GM12878 (cell line): ENCODE data around the gene NPAS4. TPM values are rescaled to one million over a fixed set of nuclear protein-coding genes. Genes with fewer than 3 reads are reported as not detected.

Source experiments
- ATAC-seq: fragments of 200-7000 bp; cut with Tn5 transposase; 3 replicates; pipeline ENCODE4 v1.9.1; 2020; ENCODE audit warnings: mild to moderate bottlenecking, moderate library complexity
- BruUV-seq: library from RNA; stranded (reverse); fragments of 400-500 nt; replicated peaks from 2 replicates; lab custom pipeline; 2021; lab: Mats Ljungman, UMichigan
- CTCF ChIA-PET: fragments of 300-600 bp; sonication (Branson Sonifier 250); formaldehyde crosslinking; extraction: SDS; loops from one replicate; lab custom pipeline; 2021; ENCODE audit warnings: inconsistent platforms; lab: Yijun Ruan, JAX
- POLR2A ChIA-PET: fragments of 350-600 bp; formaldehyde crosslinking; extraction: SDS; loops from one replicate; lab custom pipeline; 2021; ENCODE audit warnings: inconsistent platforms; lab: Charles Lee
- RAD21 ChIA-PET: fragments of 300-600 bp; sonication (Branson Sonifier 250); formaldehyde crosslinking; loops from one replicate; lab custom pipeline; 2023; ENCODE audit warnings: antibody characterized with exemption; ENCODE audit not compliant: unreplicated experiment; lab: Charles Lee
- SMC1A ChIA-PET: fragments of 300-600 bp; sonication (Branson Sonifier 250); formaldehyde crosslinking; loops from one replicate; lab custom pipeline; 2023; ENCODE audit not compliant: unreplicated experiment, uncharacterized antibody; lab: Charles Lee
- DNase-seq: peaks from one replicate; pipeline ENCODE4 v3.0.0-alpha.2; 2011; ENCODE audit warnings: low read depth, low spot score
- FAIRE-seq: peaks from 3 replicates; lab custom pipeline; 2011; peaks lifted over from hg19 to GRCh38; lab: Jason Lieb, UNC
- H2AFZ ChIP-seq: 2 replicates; pipeline ENCODE4 v1.6.0; 2011; ENCODE audit warnings: low read depth, low read length, control low read depth; ENCODE audit not compliant: control insufficient read depth
- H3K27ac ChIP-seq: 2 replicates; pipeline ENCODE4 v1.5.1; 2011; ENCODE audit warnings: control low read depth; ENCODE audit not compliant: control insufficient read depth, insufficient read depth
- H3K27me3 ChIP-seq, 2 experiments: replicated peaks in 1 of 2; 2 replicates each; pipeline versions ENCODE4 v1.6.0 to v1.6.1; 2011; ENCODE audit warnings: low read length in 1 of 2; ENCODE audit not compliant: control insufficient read depth in 2 of 2, insufficient read depth in 2 of 2
- H3K36me3 ChIP-seq, 2 experiments: 2 replicates each; pipeline ENCODE4 v1.5.1; 2011; ENCODE audit warnings: low read length in 1 of 2; ENCODE audit not compliant: control insufficient read depth in 2 of 2, insufficient read depth in 2 of 2
- H3K4me1 ChIP-seq: 2 replicates; pipeline ENCODE4 v1.6.1; 2011; ENCODE audit warnings: mild to moderate bottlenecking, low read length, moderate library complexity, mixed read lengths; ENCODE audit not compliant: control insufficient read depth, insufficient read depth
- H3K4me2 ChIP-seq: 2 replicates; pipeline ENCODE4 v1.6.0; 2011; ENCODE audit warnings: control low read depth; ENCODE audit not compliant: control insufficient read depth, insufficient read depth
- H3K4me3 ChIP-seq: fragments of 200-600 bp; sonication (generic); 2 replicates; pipeline ENCODE4 v1.5.1; 2016
- H3K79me2 ChIP-seq: 2 replicates; pipeline ENCODE4 v1.6.0; 2011; ENCODE audit warnings: low read length; ENCODE audit not compliant: control insufficient read depth, insufficient read depth
- H3K9ac ChIP-seq: 2 replicates; pipeline ENCODE4 v1.8.0; 2011; ENCODE audit warnings: low read length, control low read depth, mixed read lengths; ENCODE audit not compliant: control insufficient read depth, insufficient read depth
- H3K9me3 ChIP-seq: replicated peaks from 3 replicates; pipeline ENCODE4 v1.5.1; 2011; ENCODE audit warnings: mild to moderate bottlenecking, low read length; ENCODE audit not compliant: control insufficient read depth, insufficient read depth
- H4K20me1 ChIP-seq: 2 replicates; pipeline ENCODE4 v1.6.0; 2011; ENCODE audit not compliant: control insufficient read depth, insufficient read depth
- ATF3 ChIP-seq: IDR thresholded peaks from 2 replicates; pipeline ENCODE4 v1.6.1; 2011; ENCODE audit warnings: low read depth, mild to moderate bottlenecking, low read length, moderate library complexity, borderline replicate concordance; ENCODE audit errors: extremely low read depth
- BACH1 ChIP-seq: fragments of 450-650 bp; IDR thresholded peaks from 2 replicates; pipeline ENCODE4 v1.6.1; 2017; ENCODE audit warnings: mild to moderate bottlenecking, borderline replicate concordance
- BMI1 ChIP-seq: fragments of 450-650 bp; IDR thresholded peaks from 2 replicates; pipeline ENCODE4 v1.6.1; 2016; ENCODE audit warnings: mild to moderate bottlenecking, moderate library complexity, borderline replicate concordance
- ETV6 ChIP-seq, 2 experiments: fragments of 450-650 bp in 1 of 2; IDR thresholded peaks in 1 of 2; conservative IDR thresholded peaks in 1 of 2; 2 replicates each; pipeline ENCODE4 v1.6.1; 2014; ENCODE audit warnings: antibody characterized with exemption in 1 of 2, borderline replicate concordance in 1 of 2, low read depth in 1 of 2, mild to moderate bottlenecking in 1 of 2, moderate library complexity in 1 of 2
- KDM1A ChIP-seq: fragments of 200-600 bp; sonication (generic); IDR thresholded peaks from 2 replicates; pipeline ENCODE4 v1.6.1; 2016; ENCODE audit warnings: borderline replicate concordance
- POU2F2 ChIP-seq: IDR thresholded peaks from 3 replicates; pipeline ENCODE4 v1.6.1; 2011; ENCODE audit warnings: low read depth, mild to moderate bottlenecking, low read length, borderline replicate concordance
- ZNF274 ChIP-seq: IDR thresholded peaks from one replicate; pipeline ENCODE4 v1.8.0; 2011; ENCODE audit not compliant: insufficient read length, insufficient read depth
- WGBS: methylation state at CpG from one replicate; pipeline ENCODE4 v1.1.6; 2016; ENCODE audit warnings: low lambda C conversion rate; ENCODE audit not compliant: insufficient replicate concordance, insufficient coverage; ENCODE audit errors: missing lambda C conversion rate; 5-methylcytosine and 5-hydroxymethylcytosine counted together
- in situ Hi-C: fragments of 300-500 bp; cut with MboI; formaldehyde crosslinking; loops from 9 replicates; pipeline ENCODE4 v1.14.3; 2018; ENCODE audit warnings: mixed read lengths
- intact Hi-C: fragments of 100-400 bp; cut with micrococcal nuclease; formaldehyde crosslinking; loops from one replicate; pipeline ENCODE4 v1.14.2; 2022; ENCODE audit not compliant: unreplicated experiment
- polyA plus RNA-seq, 11 experiments: library from polyadenylated mRNA; depleted of rRNA in 4 of 11; unstranded in 6 of 11; stranded (reverse) in 5 of 11; fragments of >200 nt; fragmentation: Nextera tagmentation in 4 of 11; fragmentation: Illumina TruSeq in 1 of 11; extraction: Ambion mirVana in 4 of 11; extraction: Trizol in 1 of 11; gene quantifications; 1 replicate in 1 of 11; 2 replicates in 10 of 11; pipeline versions ENCODE4 v1.2.1 to v1.2.3, GENCODE V29; 2011 to 2016; ENCODE audit warnings: inconsistent platforms in 2 of 11, missing spikeins in 2 of 11, low read depth in 1 of 11
- total RNA-seq, 4 experiments: library from RNA; depleted of rRNA in 3 of 4; stranded (reverse); fragments of >200 nt in 3 of 4; fragmentation: Illumina TruSeq in 1 of 4; extraction: Trizol in 1 of 4; gene quantifications; 2 replicates each; pipeline versions ENCODE4 v1.2.1 to v1.2.3, GENCODE V29; 2013 to 2021
- TF ChIP-seq, protein P1 (sequence below): fragments of 450-650 bp; IDR thresholded peaks from 2 replicates; pipeline ENCODE4 v1.6.1; 2017; ENCODE audit warnings: mild to moderate bottlenecking, moderate library complexity
- TF ChIP-seq, protein P2 (sequence below): fragments of 450-650 bp; IDR thresholded peaks from 2 replicates; pipeline ENCODE4 v1.6.1; 2017; ENCODE audit warnings: mild to moderate bottlenecking, moderate library complexity
- TF ChIP-seq, protein P3 (sequence below): IDR thresholded peaks from 2 replicates; pipeline ENCODE4 v1.6.1; 2012; ENCODE audit warnings: low read length, inconsistent platforms

NPAS4 gene
- total and polyA plus RNA-seq, 10 of the 15 experiments (the other 5 are each of a cell fraction or from before 2014, with no cell fraction given), result 0.03 to 0.18 (median 0.06) TPM; not detected in 7

DNA sequence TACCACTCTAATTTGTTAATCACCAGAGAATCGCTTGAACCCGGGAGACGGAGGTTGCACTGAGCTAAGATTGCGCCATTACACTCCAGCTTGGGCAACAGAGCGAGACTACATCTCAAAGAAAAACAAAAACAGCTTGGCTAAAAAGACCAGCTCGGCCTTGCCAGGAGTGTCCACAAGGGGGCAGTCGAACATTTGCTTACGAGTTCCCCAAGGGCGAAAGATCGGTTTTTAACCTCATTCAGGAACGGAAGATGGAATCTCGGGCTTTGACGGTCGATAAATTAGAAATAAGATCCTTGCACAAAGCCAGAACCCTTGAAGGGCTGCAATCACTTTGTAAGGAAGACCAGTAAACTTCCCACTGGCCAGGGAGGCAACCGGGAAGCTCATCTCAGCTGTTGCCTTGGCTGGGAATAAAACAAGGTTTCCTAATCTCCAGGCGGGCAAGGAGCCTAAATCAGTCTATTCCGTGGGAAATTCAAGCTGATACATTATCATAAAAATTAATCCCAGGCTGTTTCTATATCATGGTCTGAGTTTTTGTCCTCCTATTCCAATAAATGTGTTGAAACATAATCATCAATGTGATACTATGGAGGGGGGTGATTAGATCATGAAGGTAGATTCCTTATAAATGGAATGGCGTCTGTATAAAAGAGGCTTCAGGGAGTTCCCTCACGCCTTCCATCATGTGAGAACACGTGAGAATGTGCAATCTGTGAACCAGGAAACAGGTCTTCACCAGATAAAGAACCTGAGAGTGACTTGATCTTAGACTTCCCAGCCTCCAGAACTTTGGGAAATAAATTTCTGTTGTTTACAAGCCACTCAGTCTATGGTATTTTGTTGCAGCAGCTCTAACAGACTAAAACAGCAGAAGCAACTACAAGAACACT, 34.4 kb upstream of the NPAS4 start:
- RAD21 ChIA-PET, result interaction anchor here (0.6 to 5.0 kb wide), 19 partner anchors 8 to 292 kb away, joined by 3 to 49 read pairs (median 5); partner anchors contain the start of genes DPP3, SLC29A2 and YIF1A
- no TSS peak for BruUV-seq
- intact Hi-C loops, result no loop called here
- TF ChIP-seq, protein P1, sequence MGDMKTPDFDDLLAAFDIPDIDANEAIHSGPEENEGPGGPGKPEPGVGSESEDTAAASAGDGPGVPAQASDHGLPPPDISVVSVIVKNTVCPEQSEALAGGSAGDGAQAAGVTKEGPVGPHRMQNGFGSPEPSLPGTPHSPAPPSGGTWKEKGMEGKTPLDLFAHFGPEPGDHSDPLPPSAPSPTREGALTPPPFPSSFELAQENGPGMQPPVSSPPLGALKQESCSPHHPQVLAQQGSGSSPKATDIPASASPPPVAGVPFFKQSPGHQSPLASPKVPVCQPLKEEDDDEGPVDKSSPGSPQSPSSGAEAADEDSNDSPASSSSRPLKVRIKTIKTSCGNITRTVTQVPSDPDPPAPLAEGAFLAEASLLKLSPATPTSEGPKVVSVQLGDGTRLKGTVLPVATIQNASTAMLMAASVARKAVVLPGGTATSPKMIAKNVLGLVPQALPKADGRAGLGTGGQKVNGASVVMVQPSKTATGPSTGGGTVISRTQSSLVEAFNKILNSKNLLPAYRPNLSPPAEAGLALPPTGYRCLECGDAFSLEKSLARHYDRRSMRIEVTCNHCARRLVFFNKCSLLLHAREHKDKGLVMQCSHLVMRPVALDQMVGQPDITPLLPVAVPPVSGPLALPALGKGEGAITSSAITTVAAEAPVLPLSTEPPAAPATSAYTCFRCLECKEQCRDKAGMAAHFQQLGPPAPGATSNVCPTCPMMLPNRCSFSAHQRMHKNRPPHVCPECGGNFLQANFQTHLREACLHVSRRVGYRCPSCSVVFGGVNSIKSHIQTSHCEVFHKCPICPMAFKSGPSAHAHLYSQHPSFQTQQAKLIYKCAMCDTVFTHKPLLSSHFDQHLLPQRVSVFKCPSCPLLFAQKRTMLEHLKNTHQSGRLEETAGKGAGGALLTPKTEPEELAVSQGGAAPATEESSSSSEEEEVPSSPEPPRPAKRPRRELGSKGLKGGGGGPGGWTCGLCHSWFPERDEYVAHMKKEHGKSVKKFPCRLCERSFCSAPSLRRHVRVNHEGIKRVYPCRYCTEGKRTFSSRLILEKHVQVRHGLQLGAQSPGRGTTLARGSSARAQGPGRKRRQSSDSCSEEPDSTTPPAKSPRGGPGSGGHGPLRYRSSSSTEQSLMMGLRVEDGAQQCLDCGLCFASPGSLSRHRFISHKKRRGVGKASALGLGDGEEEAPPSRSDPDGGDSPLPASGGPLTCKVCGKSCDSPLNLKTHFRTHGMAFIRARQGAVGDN, result no peak
- no peak for TF ChIP-seq BMI1
- TF ChIP-seq ATF3, result no peak
- TF ChIP-seq KDM1A, result no peak
- no peak for TF ChIP-seq BACH1
- TF ChIP-seq, protein P2, sequence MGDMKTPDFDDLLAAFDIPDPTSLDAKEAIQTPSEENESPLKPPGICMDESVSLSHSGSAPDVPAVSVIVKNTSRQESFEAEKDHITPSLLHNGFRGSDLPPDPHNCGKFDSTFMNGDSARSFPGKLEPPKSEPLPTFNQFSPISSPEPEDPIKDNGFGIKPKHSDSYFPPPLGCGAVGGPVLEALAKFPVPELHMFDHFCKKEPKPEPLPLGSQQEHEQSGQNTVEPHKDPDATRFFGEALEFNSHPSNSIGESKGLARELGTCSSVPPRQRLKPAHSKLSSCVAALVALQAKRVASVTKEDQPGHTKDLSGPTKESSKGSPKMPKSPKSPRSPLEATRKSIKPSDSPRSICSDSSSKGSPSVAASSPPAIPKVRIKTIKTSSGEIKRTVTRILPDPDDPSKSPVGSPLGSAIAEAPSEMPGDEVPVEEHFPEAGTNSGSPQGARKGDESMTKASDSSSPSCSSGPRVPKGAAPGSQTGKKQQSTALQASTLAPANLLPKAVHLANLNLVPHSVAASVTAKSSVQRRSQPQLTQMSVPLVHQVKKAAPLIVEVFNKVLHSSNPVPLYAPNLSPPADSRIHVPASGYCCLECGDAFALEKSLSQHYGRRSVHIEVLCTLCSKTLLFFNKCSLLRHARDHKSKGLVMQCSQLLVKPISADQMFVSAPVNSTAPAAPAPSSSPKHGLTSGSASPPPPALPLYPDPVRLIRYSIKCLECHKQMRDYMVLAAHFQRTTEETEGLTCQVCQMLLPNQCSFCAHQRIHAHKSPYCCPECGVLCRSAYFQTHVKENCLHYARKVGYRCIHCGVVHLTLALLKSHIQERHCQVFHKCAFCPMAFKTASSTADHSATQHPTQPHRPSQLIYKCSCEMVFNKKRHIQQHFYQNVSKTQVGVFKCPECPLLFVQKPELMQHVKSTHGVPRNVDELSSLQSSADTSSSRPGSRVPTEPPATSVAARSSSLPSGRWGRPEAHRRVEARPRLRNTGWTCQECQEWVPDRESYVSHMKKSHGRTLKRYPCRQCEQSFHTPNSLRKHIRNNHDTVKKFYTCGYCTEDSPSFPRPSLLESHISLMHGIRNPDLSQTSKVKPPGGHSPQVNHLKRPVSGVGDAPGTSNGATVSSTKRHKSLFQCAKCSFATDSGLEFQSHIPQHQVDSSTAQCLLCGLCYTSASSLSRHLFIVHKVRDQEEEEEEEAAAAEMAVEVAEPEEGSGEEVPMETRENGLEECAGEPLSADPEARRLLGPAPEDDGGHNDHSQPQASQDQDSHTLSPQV, result no peak
- TF ChIP-seq, protein P3, sequence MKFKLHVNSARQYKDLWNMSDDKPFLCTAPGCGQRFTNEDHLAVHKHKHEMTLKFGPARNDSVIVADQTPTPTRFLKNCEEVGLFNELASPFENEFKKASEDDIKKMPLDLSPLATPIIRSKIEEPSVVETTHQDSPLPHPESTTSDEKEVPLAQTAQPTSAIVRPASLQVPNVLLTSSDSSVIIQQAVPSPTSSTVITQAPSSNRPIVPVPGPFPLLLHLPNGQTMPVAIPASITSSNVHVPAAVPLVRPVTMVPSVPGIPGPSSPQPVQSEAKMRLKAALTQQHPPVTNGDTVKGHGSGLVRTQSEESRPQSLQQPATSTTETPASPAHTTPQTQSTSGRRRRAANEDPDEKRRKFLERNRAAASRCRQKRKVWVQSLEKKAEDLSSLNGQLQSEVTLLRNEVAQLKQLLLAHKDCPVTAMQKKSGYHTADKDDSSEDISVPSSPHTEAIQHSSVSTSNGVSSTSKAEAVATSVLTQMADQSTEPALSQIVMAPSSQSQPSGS, result no peak
- no peak for TF ChIP-seq ZNF274
- TF ChIP-seq ETV6 (conservative IDR thresholded peaks at IDR 0.05 in 1 of 2, IDR thresholded peaks at IDR 0.05 in 1 of 2; ENCODE audit: borderline replicate concordance in 1 of 2, low read depth in 1 of 2), result no peak
- peak; percentile 77; the same call in 1 of the 3 replicates for TF ChIP-seq POU2F2

More for the DNA sequence above, 34.4 kb upstream of the NPAS4 start:
- H3K4me3 ChIP-seq, result no peak overlapping the region
- H3K9me3 ChIP-seq, result no peaks in the 10 kb centered on the region
- WGBS, result 1% methylated on average over 20 of the region's 20 CpGs
- H3K4me2 ChIP-seq, result peak overlapping the region; percentile 72
- peaks cover 2% of the 10 kb centered on the region; the same call in 1 of the 2 replicates for H3K4me1 ChIP-seq
- DNase-seq (peak; percentile 41), ATAC-seq (peak; percentile 93), FAIRE-seq (peak; percentile 95)
- no peaks in the 10 kb centered on the region for H3K36me3 ChIP-seq
- H2AFZ ChIP-seq, result peak overlapping the region; percentile 84
- H3K79me2 ChIP-seq, result no peaks in the 10 kb centered on the region
- H3K27me3 ChIP-seq, result no peaks in the 10 kb centered on the region
- SMC1A ChIA-PET, result interaction anchor here (0.6 to 1.9 kb wide), 23 partner anchors 9 to 414 kb away, joined by 3 to 24 read pairs (median 4); partner anchors contain the start of genes BRMS1, RBM4B and SLC29A2
- H3K9ac ChIP-seq, result 0 out of 2 replicates have a peak overlapping the region, but pooled peaks have one; percentile 34
- no peaks in the 10 kb centered on the region for H4K20me1 ChIP-seq
- H3K27ac ChIP-seq, result no peak overlapping the region
- CTCF ChIA-PET, result interaction anchor here (0.7 to 9.0 kb wide), 49 partner anchors 8 to 529 kb away, joined by 3 to 166 read pairs (median 5); partner anchors contain the start of genes B4GAT1, BRMS1, DPP3 and MRPL11
- in situ Hi-C loops, result no loop called here
- POLR2A ChIA-PET, result interaction anchor here (0.6 to 2.7 kb wide), 6 partner anchors 9 to 444 kb away, joined by 3 to 12 read pairs (median 5); partner anchors contain the start of genes RBM4B and SLC29A2
